Measurements from ENCODE around the gene NFYC.

DNA sequence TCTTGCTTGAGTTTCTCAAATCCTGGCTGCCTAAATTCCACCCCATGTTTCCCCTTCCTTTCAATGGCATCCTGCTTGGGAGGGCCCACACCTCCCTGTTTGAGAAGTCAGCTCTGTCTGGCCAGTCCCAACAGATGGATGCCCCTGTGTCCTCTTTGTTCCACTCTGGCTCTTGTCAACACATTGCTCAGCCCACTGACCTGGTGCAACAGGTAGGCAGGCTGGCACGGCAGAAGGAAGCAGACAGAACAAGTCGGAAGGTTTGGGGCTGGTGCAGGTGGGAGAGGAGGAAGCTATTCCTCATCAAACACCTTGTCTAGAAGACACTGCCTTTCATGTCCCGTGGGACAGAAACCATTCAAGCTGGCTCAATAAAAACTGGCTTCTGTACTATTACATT lies 114.7 kb downstream of the NFYC start:
- TF ChIP-seq CTCF (conservative IDR thresholded peaks at IDR 0.05; ENCODE audit: low read length), result no peak
- no peak for TF ChIP-seq EZH2phosphoT487 (IDR thresholded peaks at IDR 0.05; ENCODE audit: borderline replicate concordance)
